GM12891 (cell line): ENCODE results near the gene ACOT12. TPM values are rescaled to one million over a fixed set of nuclear protein-coding genes. Genes with fewer than 3 reads are reported as not detected.
A peak's percentile ranks its signal among the peaks of the same experiment; 100 is the strongest.

Experiments
- DNase-seq: peaks from one replicate; pipeline ENCODE4 v3.0.0; 2011; ENCODE audit warnings: low spot score; ENCODE audit not compliant: insufficient read length
- FAIRE-seq: peaks from 2 replicates; lab custom pipeline; 2011; peaks lifted over from hg19 to GRCh38; lab: Jason Lieb, UNC
- PAX5 ChIP-seq: IDR thresholded peaks from 2 replicates; pipeline ENCODE4 v1.6.1; 2011; ENCODE audit warnings: low read length, moderate library complexity, mild to moderate bottlenecking; ENCODE audit not compliant: insufficient read depth, severe bottlenecking
- POLR2A ChIP-seq: IDR thresholded peaks from 2 replicates; pipeline ENCODE4 v1.6.1; 2011; ENCODE audit warnings: low read depth, low read length, control low read depth
- POLR2AphosphoS5 ChIP-seq: IDR thresholded peaks from 2 replicates; pipeline ENCODE4 v1.6.1; 2011; ENCODE audit warnings: low read depth, low read length, control low read depth
- POU2F2 ChIP-seq: IDR thresholded peaks from 2 replicates; pipeline ENCODE4 v1.6.1; 2011; ENCODE audit warnings: low read depth, mild to moderate bottlenecking, control low read depth, low read length, moderate library complexity
- SPI1 ChIP-seq: IDR thresholded peaks from 2 replicates; pipeline ENCODE4 v1.6.1; 2011; ENCODE audit warnings: low read depth, low read length, control low read depth
- TAF1 ChIP-seq: IDR thresholded peaks from 2 replicates; pipeline ENCODE4 v1.6.1; 2011; ENCODE audit warnings: low read depth, low read length, control low read depth
- polyA plus RNA-seq: library from polyadenylated mRNA; unstranded; fragments of >200 nt; gene quantifications from one replicate; pipeline ENCODE4 v1.2.1, GENCODE V29; 2012; ENCODE audit warnings: low read depth, missing spikeins, inconsistent platforms; ENCODE audit not compliant: missing spikeins

ACOT12 gene
- not detected for polyA plus RNA-seq

DNA sequence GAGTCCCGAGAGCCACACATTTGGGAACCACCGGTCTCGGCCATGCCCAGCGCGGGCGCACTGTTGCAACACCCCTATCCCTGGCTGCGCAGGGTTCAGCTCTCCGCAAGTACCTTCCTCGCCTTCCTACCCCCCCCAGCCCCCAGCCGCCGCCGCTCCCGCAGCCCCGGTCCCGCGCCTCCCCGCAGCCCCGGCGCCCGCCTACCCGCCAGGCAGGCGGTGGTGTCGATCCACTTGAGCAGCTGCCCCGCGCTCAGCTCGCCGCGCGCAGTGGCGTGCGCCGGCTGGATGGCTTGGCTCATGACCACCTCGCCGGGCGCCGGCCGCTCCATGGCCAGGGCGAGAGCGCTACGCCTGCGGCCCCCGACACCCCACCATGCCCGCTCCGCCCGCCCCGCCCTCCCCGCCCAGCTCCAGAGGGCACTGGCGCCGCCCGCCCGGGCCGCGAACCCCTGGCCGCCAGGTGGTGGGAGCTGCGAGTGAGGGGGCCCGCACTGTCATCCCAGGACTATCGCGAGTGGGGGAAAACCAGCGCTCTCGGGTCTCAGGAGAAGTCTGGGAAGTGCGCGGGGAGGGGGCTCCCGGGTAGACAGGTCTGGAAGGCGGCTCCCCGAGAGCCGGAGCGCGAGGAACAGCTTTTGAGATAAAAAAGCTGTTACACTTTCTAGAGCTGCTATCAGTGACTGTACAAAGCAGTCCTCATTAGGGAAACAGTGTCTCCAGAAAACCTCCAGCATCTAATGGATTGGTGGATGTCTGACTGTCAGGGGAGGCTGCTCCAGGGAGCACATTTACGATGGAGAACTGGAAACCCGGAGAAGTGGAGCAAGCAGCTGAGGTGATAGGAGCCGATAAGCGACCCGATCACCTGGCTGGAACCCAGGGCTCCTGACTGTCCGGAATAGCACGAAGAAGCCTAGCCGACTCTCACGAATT, at the start of gene ACOT12:
Gene ACOT12, minus strand, starts transcription at position 352 of the 936 bp plus-strand sequence. Its CDS starts 20 bp downstream, at position 332.
- TF ChIP-seq SPI1 (no peak), TAF1 (no peak), POLR2AphosphoS5 (no peak), PAX5 (no peak), POU2F2 (no peak), POLR2A (no peak)
- FAIRE-seq (no peak), DNase-seq (peak; percentile 10)

DNA sequence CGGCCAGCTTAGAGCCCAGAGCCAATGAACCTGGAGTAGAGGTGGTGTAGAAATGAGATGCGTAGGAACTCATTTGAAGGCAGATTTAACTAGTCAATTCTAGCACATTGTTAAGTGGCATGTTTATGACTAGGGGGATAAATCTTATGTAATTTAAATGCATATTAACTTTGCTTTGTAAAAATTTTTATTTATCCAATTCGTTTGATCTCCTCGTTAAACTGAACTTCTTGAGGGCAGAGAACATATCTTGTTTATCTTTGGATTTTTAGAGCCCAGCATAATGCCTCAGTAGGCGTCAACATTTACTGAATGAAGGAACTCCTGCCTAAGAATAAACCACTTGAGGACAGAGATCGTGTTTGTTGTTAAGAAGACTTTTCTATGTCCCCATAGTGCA, 41.1 kb upstream of the ACOT12 start:
- DNase-seq = no peak
- no peak for FAIRE-seq
- TF ChIP-seq POLR2A (no peak), POU2F2 (no peak), SPI1 (no peak), TAF1 (no peak), PAX5 (no peak), POLR2AphosphoS5 (no peak)

DNA sequence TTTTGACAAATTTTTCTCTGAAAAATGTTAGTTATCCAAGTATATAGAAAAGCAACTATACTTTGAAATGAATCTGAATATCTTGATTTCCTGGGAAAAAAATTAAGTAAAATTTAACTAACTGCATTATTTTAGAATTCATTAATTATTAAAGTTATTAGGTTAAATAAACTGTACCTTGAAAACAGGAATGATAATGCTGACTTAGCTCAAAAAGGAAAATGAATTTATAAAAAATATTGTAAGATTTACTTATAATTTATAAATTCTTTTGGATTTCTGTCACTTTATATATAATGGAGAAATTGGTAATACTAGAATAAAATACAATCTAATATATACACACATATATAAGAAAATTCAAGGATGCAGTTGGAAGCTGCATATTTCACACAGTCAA, 36.1 kb upstream of the ACOT12 start:
- FAIRE-seq = no peak
- TF ChIP-seq SPI1 (no peak), POLR2AphosphoS5 (no peak), PAX5 (no peak), POLR2A (no peak), POU2F2 (no peak), TAF1 (no peak)
- no peak for DNase-seq

DNA sequence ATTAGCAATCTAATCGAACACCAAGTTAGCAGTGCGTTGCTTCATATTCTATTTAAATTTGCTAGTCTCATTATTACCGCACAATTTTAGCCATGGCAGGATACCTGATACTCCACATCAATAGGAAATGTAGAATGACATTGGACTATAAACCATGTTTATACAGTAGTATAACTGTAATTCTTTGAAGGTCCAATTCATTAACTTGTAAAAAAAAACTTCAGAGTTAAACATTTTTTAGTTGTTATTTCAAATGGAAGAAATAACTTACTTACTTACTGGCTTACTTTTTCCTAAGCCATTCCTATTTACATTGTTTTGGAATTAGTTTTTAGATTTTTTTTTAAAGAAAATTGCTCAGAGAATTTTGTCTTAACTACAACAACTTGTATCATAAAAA, 35.4 kb upstream of the ACOT12 start:
- TF ChIP-seq POLR2AphosphoS5 (no peak), PAX5 (no peak), POLR2A (no peak), POU2F2 (no peak), SPI1 (no peak)
- DNase-seq = no peak
- no peak for FAIRE-seq

DNA sequence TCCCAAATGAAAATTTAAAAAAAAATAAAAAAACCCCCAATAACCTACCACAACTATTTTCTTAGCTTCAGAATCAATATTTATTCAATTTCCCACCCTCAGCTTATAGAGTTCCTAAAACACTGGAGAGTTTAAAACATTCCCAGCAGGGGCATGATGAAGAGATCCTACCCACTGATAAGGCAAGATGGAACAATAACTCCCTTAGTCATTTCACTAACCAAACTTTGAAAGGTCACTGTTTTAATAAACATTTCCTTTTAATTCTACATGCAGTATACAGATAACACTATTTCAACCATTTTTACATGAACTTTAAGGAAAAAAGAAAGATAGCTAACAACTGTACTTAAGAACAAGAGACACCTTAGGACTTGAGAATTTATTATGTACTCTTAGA, 34.9 kb upstream of the ACOT12 start:
- no peak for DNase-seq
- no peak for FAIRE-seq

DNA sequence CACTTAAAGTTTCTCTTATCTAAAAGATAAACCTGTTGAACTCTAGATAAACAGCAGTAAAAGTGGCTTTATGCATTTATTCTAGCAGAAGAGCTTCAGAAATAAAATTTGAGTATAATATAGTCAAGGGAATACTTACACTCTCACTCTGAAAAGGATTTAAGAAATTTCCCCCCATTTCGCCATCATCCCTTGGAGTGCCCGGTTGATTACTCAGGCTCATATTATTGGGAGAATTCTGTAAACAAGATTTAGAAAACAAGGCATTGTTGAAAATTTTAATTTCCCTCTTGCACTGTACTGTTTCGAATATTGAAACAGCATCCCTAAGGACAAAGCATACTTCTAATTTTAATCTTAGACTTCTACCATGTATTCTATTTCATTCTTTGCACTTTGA, 34.5 kb upstream of the ACOT12 start:
- TF ChIP-seq POLR2AphosphoS5 = no peak
- no peak for TF ChIP-seq POLR2A
- TF ChIP-seq PAX5 = no peak
- no peak for TF ChIP-seq POU2F2
- no peak for TF ChIP-seq SPI1
- no peak for TF ChIP-seq TAF1
- FAIRE-seq = no peak
- DNase-seq = no peak

More for the DNA sequence above, 34.9 kb upstream of the ACOT12 start:
- TF ChIP-seq POLR2A (no peak), SPI1 (no peak), POLR2AphosphoS5 (no peak), PAX5 (no peak), TAF1 (no peak), POU2F2 (no peak)

DNA sequence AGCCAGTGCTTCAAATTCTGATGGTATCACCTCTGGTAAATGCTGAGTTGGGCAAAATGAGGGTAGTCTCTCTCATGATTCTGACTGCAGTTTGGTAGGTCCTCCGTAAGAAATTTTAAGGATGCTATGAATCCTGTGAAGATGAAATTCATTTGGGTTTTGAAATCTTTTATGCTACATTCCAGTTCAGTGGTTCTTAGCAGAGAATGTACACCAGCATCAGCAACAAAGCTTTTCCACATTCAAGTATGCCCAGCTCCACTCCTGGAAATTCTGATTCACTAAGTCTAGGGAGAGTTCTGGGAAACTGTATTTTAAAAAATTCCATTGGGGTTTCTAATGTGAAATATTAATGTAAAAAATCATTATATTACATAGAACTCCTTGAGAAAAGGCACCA, 33.6 kb upstream of the ACOT12 start:
- DNase-seq (no peak), FAIRE-seq (no peak)
- TF ChIP-seq TAF1 = no peak

DNA sequence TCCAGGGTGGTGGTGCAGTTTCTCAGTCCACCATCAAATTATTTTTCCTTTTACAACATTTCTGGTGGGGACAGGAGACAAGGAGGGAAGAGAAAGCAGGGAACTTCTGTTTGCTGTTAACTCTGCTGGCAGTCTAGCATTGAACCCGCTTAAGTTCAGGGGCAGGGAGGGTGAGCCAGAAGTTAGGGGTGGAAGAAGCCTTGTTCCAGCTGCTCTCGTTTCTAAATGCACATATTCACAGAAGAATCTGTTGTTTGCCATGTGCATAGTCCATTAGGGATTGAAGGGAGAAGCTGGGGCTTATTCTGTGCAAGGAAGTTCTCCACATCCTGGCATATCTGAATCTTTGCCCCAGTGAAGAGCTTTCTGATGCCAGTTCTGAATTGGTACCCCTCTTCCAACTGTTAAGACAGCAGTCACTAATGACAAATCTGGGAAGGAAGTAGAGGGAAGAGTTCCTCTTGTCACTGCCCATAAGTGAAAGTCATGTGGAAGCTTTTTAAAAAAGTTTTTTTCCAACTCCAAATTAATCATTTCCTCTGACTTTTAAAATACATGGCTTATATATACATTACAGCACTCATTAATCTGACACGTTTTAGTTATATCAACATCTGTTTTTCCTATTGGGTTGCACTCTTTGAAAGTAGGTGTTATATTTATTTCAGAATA, 32.6 kb upstream of the ACOT12 start:
- DNase-seq (no peak), FAIRE-seq (no peak)
- no peak for TF ChIP-seq PAX5
- TF ChIP-seq POU2F2 = no peak
- TF ChIP-seq POLR2A = no peak
- no peak for TF ChIP-seq SPI1
- TF ChIP-seq TAF1 = no peak
- TF ChIP-seq POLR2AphosphoS5 = no peak

DNA sequence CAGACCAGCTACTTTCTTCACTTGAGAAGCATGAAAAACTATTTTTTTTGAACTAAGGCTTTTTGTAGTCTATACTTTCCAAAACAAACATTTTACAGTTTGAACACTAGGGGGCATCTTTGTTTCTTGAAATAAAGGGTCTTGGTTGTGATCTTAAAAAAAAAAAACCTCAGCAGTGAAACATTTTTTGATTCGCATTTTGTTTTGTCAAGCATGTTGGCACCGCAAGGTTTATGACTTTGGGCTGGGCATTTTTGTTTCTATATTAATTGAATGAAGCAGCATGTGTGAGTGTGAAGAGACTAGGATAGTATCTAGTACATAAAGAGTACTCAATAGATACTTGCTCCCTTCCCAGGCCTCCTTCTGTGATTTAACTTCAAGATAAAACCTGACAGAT, 31.6 kb upstream of the ACOT12 start:
- FAIRE-seq (no peak), DNase-seq (no peak)
- TF ChIP-seq POLR2A = no peak
- TF ChIP-seq POLR2AphosphoS5 = no peak
- TF ChIP-seq PAX5 = no peak
- TF ChIP-seq SPI1 = no peak
- TF ChIP-seq POU2F2 = no peak
- TF ChIP-seq TAF1 = no peak

DNA sequence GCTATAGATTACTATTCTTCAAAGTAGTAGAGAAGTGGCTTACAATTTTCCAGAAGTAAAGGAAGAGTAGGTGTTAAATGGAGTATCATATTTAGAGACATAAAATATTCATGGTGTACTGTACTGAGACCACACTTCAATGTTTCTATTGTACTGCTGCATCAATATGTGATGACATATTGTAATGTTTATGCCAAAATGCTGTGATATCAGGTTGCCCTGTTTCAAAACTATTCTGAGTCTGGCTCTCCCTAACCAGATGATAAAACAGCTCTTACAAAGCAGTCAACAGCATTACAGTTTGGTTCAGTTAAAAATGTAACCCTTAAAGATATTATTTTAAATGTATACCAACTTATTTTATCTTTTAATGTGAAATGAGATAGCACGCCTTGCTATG, 30.8 kb upstream of the ACOT12 start:
- DNase-seq = no peak
- no peak for TF ChIP-seq POLR2AphosphoS5
- TF ChIP-seq TAF1 = no peak
- no peak for TF ChIP-seq POLR2A
- no peak for TF ChIP-seq SPI1
- TF ChIP-seq POU2F2 = no peak
- no peak for TF ChIP-seq PAX5
- FAIRE-seq = peak; percentile 13
